SU-DHL-6 (cell line): ENCODE measurements around the gene EFCAB6.

Experiments
- H2AFZ ChIP-seq: fragments of 200-600 bp; sonication (generic); 2 replicates; pipeline ENCODE4 v1.6.1; 2014; ENCODE audit warnings: low read depth, mild to moderate bottlenecking, moderate library complexity, mixed read lengths, antibody characterized with exemption, low read length; ENCODE audit not compliant: severe bottlenecking
- H3F3A ChIP-seq: fragments of 200-600 bp; shearing (Covaris generic); 2 replicates; pipeline ENCODE4 v1.6.0; 2016; ENCODE audit warnings: antibody characterized with exemption, mild to moderate bottlenecking; ENCODE audit not compliant: insufficient read depth
- H3K27ac ChIP-seq: fragments of 200-600 bp; sonication (generic); 2 replicates; pipeline ENCODE4 v1.5.1; 2016; ENCODE audit warnings: low read depth, mild to moderate bottlenecking, low read length, moderate library complexity, mixed read lengths
- H3K27me3 ChIP-seq: fragments of 200-600 bp; sonication (generic), shearing (Covaris generic); 2 replicates; pipeline ENCODE4 v1.6.0; 2014; ENCODE audit warnings: mild to moderate bottlenecking, low read length
- H3K36me3 ChIP-seq: fragments of 200-600 bp; sonication (generic); 2 replicates; pipeline ENCODE4 v1.6.1; 2014; ENCODE audit warnings: mild to moderate bottlenecking, low read length, mixed read lengths
- H3K4me2 ChIP-seq: fragments of 300-600, 200-600 bp; shearing (Covaris generic), sonication (generic); 2 replicates; pipeline ENCODE4 v1.6.0; 2014; ENCODE audit warnings: low read length, low read depth, mild to moderate bottlenecking; ENCODE audit not compliant: poor library complexity, severe bottlenecking
- H3K4me3 ChIP-seq: fragments of 200-600 bp; sonication (generic); 2 replicates; pipeline ENCODE4 v1.5.1; 2014; ENCODE audit warnings: antibody characterized with exemption, low read length, mild to moderate bottlenecking, mixed read lengths; ENCODE audit not compliant: insufficient read depth, poor library complexity, severe bottlenecking
- H3K79me2 ChIP-seq: fragments of 200-600 bp; sonication (generic); 2 replicates; pipeline ENCODE4 v1.6.1; 2014; ENCODE audit warnings: mild to moderate bottlenecking, low read length, moderate library complexity; ENCODE audit not compliant: insufficient read depth
- H3K9ac ChIP-seq: fragments of 200-600 bp; sonication (generic); 2 replicates; pipeline ENCODE4 v1.7.0; 2014; ENCODE audit warnings: mild to moderate bottlenecking, low read length
- H3K9me2 ChIP-seq: fragments of 200-600 bp; sonication (generic); replicated peaks from 2 replicates; pipeline ENCODE4 v1.6.1; 2014; ENCODE audit warnings: low read length; ENCODE audit not compliant: insufficient read depth
- H3K9me3 ChIP-seq: fragments of 200-600 bp; sonication (generic); 2 replicates; pipeline ENCODE4 v1.6.1; 2014; ENCODE audit warnings: low read length, mixed read lengths; ENCODE audit not compliant: insufficient read depth
- H4K20me1 ChIP-seq: fragments of 200-600 bp; sonication (generic); 2 replicates; pipeline ENCODE4 v1.6.1; 2014; ENCODE audit warnings: low read depth, mild to moderate bottlenecking, antibody characterized with exemption, low read length, moderate library complexity, mixed read lengths
- CTCF ChIP-seq: fragments of 200-600 bp; sonication (generic); IDR thresholded peaks from one replicate; pipeline ENCODE4 v1.5.1; 2017; ENCODE audit warnings: antibody characterized with exemption, mild to moderate bottlenecking, low read length, moderate library complexity; ENCODE audit not compliant: insufficient read depth, poor library complexity, severe bottlenecking
- EZH2phosphoT487 ChIP-seq: fragments of 200-600 bp; sonication (generic), shearing (Covaris generic); conservative IDR thresholded peaks from 2 replicates; pipeline ENCODE4 v1.6.1; 2018; ENCODE audit warnings: mild to moderate bottlenecking, antibody characterized with exemption, low read length, moderate library complexity, mixed read lengths

Gene EFCAB6

GRCh38 chr22:43533156-43533530, 279.0 kb downstream of the EFCAB6 start:
- Histone ChIP-seq H3K27me3 (no peaks in the 10 kb centered on the region), H3K9ac (no peak overlapping the region), H3K4me3 (no peak overlapping the region), H2AFZ (no peak overlapping the region), H4K20me1 (no peaks in the 10 kb centered on the region), H3K27ac (no peak overlapping the region), H3K9me2 (no peaks in the 10 kb centered on the region), H3F3A (no peaks in the 10 kb centered on the region), H3K4me2 (no peak overlapping the region), H3K36me3 (no peaks in the 10 kb centered on the region), H3K79me2 (no peaks in the 10 kb centered on the region), H3K9me3 (no peaks in the 10 kb centered on the region)
- TF ChIP-seq EZH2phosphoT487 = no peak
- no peak for TF ChIP-seq CTCF

- Histone ChIP-seq H3K27ac (no peak overlapping the region), H3K9me3 (no peaks in the 10 kb centered on the region), H3K9me2 (no peaks in the 10 kb centered on the region), H3K27me3 (no peaks in the 10 kb centered on the region), H3K36me3 (no peaks in the 10 kb centered on the region), H3K9ac (no peak overlapping the region), H3K4me3 (no peak overlapping the region), H3K4me2 (no peak overlapping the region), H3F3A (no peaks in the 10 kb centered on the region), H3K79me2 (no peaks in the 10 kb centered on the region), H2AFZ (no peak overlapping the region), H4K20me1 (no peaks in the 10 kb centered on the region)
- TF ChIP-seq EZH2phosphoT487 (no peak), CTCF (no peak)
Measured at GRCh38 chr22:43532301-43533155, 279.6 kb downstream of the EFCAB6 start.

- no peaks in the 10 kb centered on the region for H3K79me2 ChIP-seq
- H3K4me3 ChIP-seq = no peak overlapping the region
- no peak overlapping the region for H3K9ac ChIP-seq
- H3K27me3 ChIP-seq = no peaks in the 10 kb centered on the region
- no peaks in the 10 kb centered on the region for H3K9me2 ChIP-seq
- H3K27ac ChIP-seq = no peak overlapping the region
- H3K9me3 ChIP-seq = no peaks in the 10 kb centered on the region
- no peak overlapping the region for H3K4me2 ChIP-seq
- no peaks in the 10 kb centered on the region for H3K36me3 ChIP-seq
- TF ChIP-seq CTCF = no peak
- no peak for TF ChIP-seq EZH2phosphoT487
- no peak overlapping the region for H2AFZ ChIP-seq
- no peaks in the 10 kb centered on the region for H4K20me1 ChIP-seq
- no peaks in the 10 kb centered on the region for H3F3A ChIP-seq
Measured at GRCh38 chr22:43531651-43532050, 280.5 kb downstream of the EFCAB6 start.
